Muscle layer of colon (tissue), 2 donors: Measurements from ENCODE around the gene DDX27.

Experiments
- H3K27ac ChIP-seq: one replicate; pipeline ENCODE4 v1.7.0; 2013; ENCODE audit warnings: low read depth, mild to moderate bottlenecking, low read length, moderate library complexity
- H3K27me3 ChIP-seq, 2 donors: one replicate each; pipeline ENCODE4 v1.7.0; 2013; ENCODE audit warnings: low read length in 2 of 2, mild to moderate bottlenecking in 2 of 2; ENCODE audit not compliant: insufficient read depth in 2 of 2, control insufficient read depth in 1 of 2
- H3K36me3 ChIP-seq: one replicate; pipeline ENCODE4 v1.7.0; 2013; ENCODE audit warnings: mild to moderate bottlenecking, low read length; ENCODE audit not compliant: insufficient read depth
- H3K4me1 ChIP-seq: one replicate; pipeline ENCODE4 v1.7.0; 2013; ENCODE audit warnings: mild to moderate bottlenecking, low read length; ENCODE audit not compliant: insufficient read depth
- H3K4me3 ChIP-seq, 2 donors: one replicate each; pipeline ENCODE4 v1.7.0; 2013; ENCODE audit warnings: low read length in 2 of 2, low read depth in 1 of 2, mild to moderate bottlenecking in 1 of 2, moderate library complexity in 1 of 2
- H3K9ac ChIP-seq: one replicate; pipeline ENCODE4 v1.7.0; 2013; ENCODE audit warnings: low read length
- H3K9me3 ChIP-seq: one replicate; pipeline ENCODE4 v1.7.0; 2013; ENCODE audit warnings: mild to moderate bottlenecking, low read length
- donor health status: abdominal sarcoma.
- donor health status: Adenocarcinoma of cecum.

The DDX27 gene

DNA sequence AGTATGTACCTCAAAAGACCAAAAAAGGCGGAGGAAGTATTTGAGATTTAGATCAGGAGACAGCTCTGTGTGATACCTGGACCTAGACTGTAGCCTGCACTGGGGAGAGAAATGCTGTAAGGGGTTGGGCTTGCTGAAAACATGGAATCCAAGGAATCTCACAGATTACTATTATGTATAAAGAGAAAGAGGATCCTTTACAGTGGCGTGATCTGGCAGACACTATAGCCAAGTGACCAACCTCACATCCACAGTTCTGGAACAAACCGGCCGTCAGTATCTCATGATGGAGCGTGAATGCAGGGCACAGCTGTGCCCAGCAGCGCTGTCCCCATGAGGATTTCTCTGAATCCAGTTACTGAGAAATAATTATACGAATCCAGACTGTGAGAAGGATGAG, 12.3 kb downstream of the DDX27 start:
- H3K9ac ChIP-seq: no peak overlapping the region
- peaks cover 78% of the 10 kb centered on the region for H3K36me3 ChIP-seq
- no peaks in the 10 kb centered on the region for H3K9me3 ChIP-seq
- H3K27me3 ChIP-seq: no peaks in the 10 kb centered on the region
- H3K4me1 ChIP-seq: no peaks in the 10 kb centered on the region
- no peak overlapping the region for H3K4me3 ChIP-seq
- H3K27ac ChIP-seq: no peak overlapping the region

DNA sequence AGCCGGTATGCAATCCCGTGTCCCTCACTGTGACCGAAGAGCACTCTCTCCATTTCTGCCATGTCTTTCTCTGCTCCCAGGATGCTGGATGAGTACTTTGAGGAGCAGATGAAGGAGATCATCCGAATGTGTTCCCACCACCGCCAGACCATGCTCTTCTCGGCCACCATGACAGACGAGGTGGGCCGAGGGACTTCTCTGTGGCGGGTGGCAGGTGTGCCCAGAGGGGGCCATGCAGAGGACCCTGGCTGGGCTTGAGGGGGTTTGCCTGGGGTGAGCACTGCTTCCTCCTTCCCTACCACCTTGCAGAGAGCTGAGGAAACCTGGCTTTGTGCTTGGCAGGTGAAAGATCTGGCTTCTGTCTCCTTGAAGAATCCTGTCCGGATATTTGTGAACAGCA, 14.0 kb downstream of the DDX27 start:
- Histone ChIP-seq H3K27me3 (no peaks in the 10 kb centered on the region), H3K36me3 (peaks cover 83% of the 10 kb centered on the region), H3K4me3 (no peak overlapping the region), H3K4me1 (no peaks in the 10 kb centered on the region), H3K27ac (no peak overlapping the region), H3K9me3 (no peaks in the 10 kb centered on the region), H3K9ac (no peak overlapping the region)

DNA sequence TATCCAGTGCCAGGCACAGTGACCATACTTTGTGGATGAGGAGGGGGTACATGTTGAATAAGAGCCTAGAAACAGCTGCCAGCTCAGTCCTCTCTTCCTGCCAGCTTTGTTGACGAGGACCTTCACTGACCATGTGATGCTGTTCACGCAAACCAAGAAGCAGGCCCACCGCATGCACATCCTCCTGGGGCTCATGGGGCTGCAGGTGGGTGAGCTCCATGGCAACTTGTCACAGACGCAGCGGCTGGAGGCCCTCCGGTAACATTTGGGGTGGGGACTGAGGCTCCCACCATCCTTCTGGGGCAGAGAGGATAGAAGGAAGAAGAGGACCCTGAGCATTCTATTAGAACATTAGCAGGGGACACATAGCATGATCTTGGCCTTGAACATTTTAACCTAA, 15.6 kb downstream of the DDX27 start:
- peaks cover 84% of the 10 kb centered on the region for H3K36me3 ChIP-seq
- H3K9ac ChIP-seq: no peak overlapping the region
- H3K4me3 ChIP-seq: no peak overlapping the region

GRCh38 chr20:49236301-49236700, 17.1 kb downstream of the DDX27 start:
- peaks cover 76% of the 10 kb centered on the region for H3K36me3 ChIP-seq
- no peak overlapping the region for H3K27ac ChIP-seq
- H3K9me3 ChIP-seq: no peaks in the 10 kb centered on the region

More for the DNA sequence above, 15.6 kb downstream of the DDX27 start:
- H3K27me3 ChIP-seq: no peaks in the 10 kb centered on the region
- no peak overlapping the region for H3K27ac ChIP-seq
- no peaks in the 10 kb centered on the region for H3K9me3 ChIP-seq
- no peaks in the 10 kb centered on the region for H3K4me1 ChIP-seq

DNA sequence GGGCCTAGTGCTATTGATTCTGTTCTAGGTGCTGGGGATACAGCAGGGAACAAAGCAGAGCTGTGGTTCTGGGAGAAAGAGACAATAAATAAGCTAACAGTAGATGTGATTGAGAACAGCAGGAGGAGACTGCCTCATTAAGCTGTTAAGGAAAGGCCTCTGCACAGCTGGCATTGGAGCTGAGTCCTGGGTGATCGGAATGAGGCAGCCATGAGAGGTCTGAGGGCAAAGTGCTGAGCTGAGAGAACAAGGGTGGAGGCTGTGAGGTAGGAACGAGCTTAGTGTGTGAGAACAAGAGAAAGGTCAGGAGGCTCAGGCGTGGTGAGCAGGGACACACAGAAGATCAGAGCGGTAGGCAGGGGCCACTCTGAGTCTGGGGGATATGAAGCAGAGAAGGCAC, 18.3 kb downstream of the DDX27 start:
- H3K36me3 ChIP-seq: peaks cover 82% of the 10 kb centered on the region
- H3K4me1 ChIP-seq: no peaks in the 10 kb centered on the region
- H3K9ac ChIP-seq: no peak overlapping the region
- H3K9me3 ChIP-seq: no peaks in the 10 kb centered on the region
- no peaks in the 10 kb centered on the region for H3K27me3 ChIP-seq
- no peak overlapping the region for H3K27ac ChIP-seq
- no peak overlapping the region for H3K4me3 ChIP-seq

More at GRCh38 chr20:49236301-49236700, 17.1 kb downstream of the DDX27 start:
- no peak overlapping the region for H3K4me3 ChIP-seq
- H3K4me1 ChIP-seq: no peaks in the 10 kb centered on the region
- H3K27me3 ChIP-seq: no peaks in the 10 kb centered on the region
- H3K9ac ChIP-seq: no peak overlapping the region

- Histone ChIP-seq H3K4me3 (no peak overlapping the region), H3K36me3 (peaks cover 87% of the 10 kb centered on the region), H3K4me1 (peaks cover 10% of the 10 kb centered on the region), H3K9me3 (no peaks in the 10 kb centered on the region), H3K9ac (no peak overlapping the region), H3K27ac (no peak overlapping the region), H3K27me3 (no peaks in the 10 kb centered on the region)
These were observed 26.9 kb downstream of the DDX27 start for GRCh38 chr20:49245921-49246740.

GRCh38 chr20:49247169-49247723, 28.0 kb downstream of the DDX27 start:
- no peaks in the 10 kb centered on the region for H3K27me3 ChIP-seq
- no peak overlapping the region for H3K4me3 ChIP-seq
- peaks cover 10% of the 10 kb centered on the region for H3K4me1 ChIP-seq
- peaks cover 87% of the 10 kb centered on the region for H3K36me3 ChIP-seq
- no peaks in the 10 kb centered on the region for H3K9me3 ChIP-seq
- no peak overlapping the region for H3K27ac ChIP-seq
- no peak overlapping the region for H3K9ac ChIP-seq

GRCh38 chr20:49247792-49248191, 28.6 kb downstream of the DDX27 start:
- Histone ChIP-seq H3K27ac (no peak overlapping the region), H3K9me3 (no peaks in the 10 kb centered on the region), H3K36me3 (peaks cover 88% of the 10 kb centered on the region), H3K4me3 (no peak overlapping the region), H3K27me3 (no peaks in the 10 kb centered on the region), H3K9ac (no peak overlapping the region), H3K4me1 (peaks cover 10% of the 10 kb centered on the region)

GRCh38 chr20:49248301-49248700, 29.1 kb downstream of the DDX27 start:
- Histone ChIP-seq H3K27ac (no peak overlapping the region), H3K4me1 (peaks cover 10% of the 10 kb centered on the region), H3K4me3 (no peak overlapping the region), H3K27me3 (no peaks in the 10 kb centered on the region), H3K9ac (no peak overlapping the region), H3K9me3 (no peaks in the 10 kb centered on the region), H3K36me3 (peaks cover 88% of the 10 kb centered on the region)

- no peak overlapping the region for H3K9ac ChIP-seq
- peaks cover 10% of the 10 kb centered on the region for H3K4me1 ChIP-seq
- peaks cover 87% of the 10 kb centered on the region for H3K36me3 ChIP-seq
- no peak overlapping the region for H3K27ac ChIP-seq
- H3K9me3 ChIP-seq: no peaks in the 10 kb centered on the region
- H3K27me3 ChIP-seq: no peaks in the 10 kb centered on the region
- H3K4me3 ChIP-seq: no peak overlapping the region
These were observed 29.9 kb downstream of the DDX27 start for GRCh38 chr20:49248879-49249665.

- Histone ChIP-seq H3K9ac (no peak overlapping the region), H3K27ac (no peak overlapping the region), H3K4me1 (no peaks in the 10 kb centered on the region), H3K27me3 (no peaks in the 10 kb centered on the region), H3K9me3 (no peaks in the 10 kb centered on the region), H3K4me3 (no peak overlapping the region), H3K36me3 (peaks cover 92% of the 10 kb centered on the region)
These were observed 33.5 kb downstream of the DDX27 start for GRCh38 chr20:49252556-49253350.
